PC-3 (cell line): ENCODE data around the gene IGIP. TPM values are rescaled to one million over a fixed set of nuclear protein-coding genes. Genes with fewer than 3 reads are reported as not detected.
A peak's percentile ranks its signal among the peaks of the same experiment; 100 is the strongest.

ENCODE experiments used
- ATAC-seq: fragments of 200-7000 bp; cut with Tn5 transposase; 2 replicates; pipeline ENCODE4 v1.9.1; 2020; ENCODE audit warnings: mild to moderate bottlenecking, moderate library complexity
- BruUV-seq: library from RNA; stranded (reverse); fragments of 400-500 nt; replicated peaks from 2 replicates; lab custom pipeline; 2021; lab: Mats Ljungman, UMichigan
- CTCF ChIA-PET: fragments of 300-600 bp; sonication (Branson Sonifier 250); formaldehyde crosslinking; loops from one replicate; lab custom pipeline; 2022; ENCODE audit warnings: antibody characterized with exemption; lab: Charles Lee
- POLR2A ChIA-PET: fragments of 300-600 bp; sonication (Branson Sonifier 250); formaldehyde crosslinking; loops from one replicate; lab custom pipeline; 2022; ENCODE audit warnings: antibody characterized with exemption; ENCODE audit not compliant: unreplicated experiment; lab: Charles Lee
- DNase-seq: peaks from one replicate; pipeline ENCODE4 v3.0.0-alpha.2; 2015
- H2AFZ ChIP-seq: fragments of 300-600 bp; sonication (generic); 2 replicates; pipeline ENCODE4 v1.6.0; 2016; ENCODE audit warnings: antibody characterized with exemption, low read length
- H3F3A ChIP-seq: fragments of 300-600 bp; sonication (generic); one replicate; pipeline ENCODE4 v1.6.0; 2017; ENCODE audit warnings: antibody characterized with exemption, low read length, control low read depth, mild to moderate bottlenecking; ENCODE audit not compliant: unreplicated experiment
- H3K27ac ChIP-seq: fragments of 300-600 bp; sonication (generic); 2 replicates; pipeline ENCODE4 v1.5.1; 2016; ENCODE audit warnings: mild to moderate bottlenecking, low read length
- H3K27me3 ChIP-seq: fragments of 300-600 bp; sonication (generic); 2 replicates; pipeline ENCODE4 v1.6.1; 2016; ENCODE audit warnings: low read length, mixed read lengths
- H3K36me3 ChIP-seq: fragments of 300-600 bp; sonication (generic); 2 replicates; pipeline ENCODE4 v1.6.1; 2016; ENCODE audit warnings: low read depth, mixed run types, low read length, mixed read lengths
- H3K4me1 ChIP-seq: fragments of 300-600 bp; sonication (generic); 2 replicates; pipeline ENCODE4 v1.5.1; 2016; ENCODE audit warnings: low read length; ENCODE audit not compliant: insufficient read depth
- H3K4me2 ChIP-seq: fragments of 300-600 bp; sonication (generic); 2 replicates; pipeline ENCODE4 v1.6.0; 2016; ENCODE audit warnings: low read length
- H3K4me3 ChIP-seq: fragments of 300-600 bp; sonication (generic); 2 replicates; pipeline ENCODE4 v1.5.1; 2016; ENCODE audit warnings: mild to moderate bottlenecking, low read length, mixed read lengths
- H3K79me2 ChIP-seq: fragments of 300-600 bp; sonication (generic); 2 replicates; pipeline ENCODE4 v1.6.1; 2017; ENCODE audit warnings: low read length, mixed read lengths
- H3K9ac ChIP-seq: fragments of 300-600 bp; sonication (generic); 2 replicates; pipeline ENCODE4 v1.6.0; 2016; ENCODE audit warnings: mild to moderate bottlenecking, low read length
- H3K9me2 ChIP-seq: fragments of 300-600 bp; sonication (generic); replicated peaks from 2 replicates; pipeline ENCODE4 v1.6.1; 2016; ENCODE audit warnings: mixed run types, low read length, mixed read lengths
- H3K9me3 ChIP-seq: fragments of 300-600 bp; sonication (generic); 2 replicates; pipeline ENCODE4 v1.6.1; 2016; ENCODE audit warnings: low read length, mixed read lengths
- H4K20me1 ChIP-seq: fragments of 300-600 bp; sonication (generic); 2 replicates; pipeline ENCODE4 v1.6.1; 2016; ENCODE audit warnings: low read length, mixed read lengths
- CTCF ChIP-seq: fragments of 300-600 bp; sonication (generic); conservative IDR thresholded peaks from 2 replicates; pipeline ENCODE4 v1.5.1; 2017; ENCODE audit warnings: antibody characterized with exemption, low read depth, mild to moderate bottlenecking, low read length
- EZH2 ChIP-seq: fragments of 300-600 bp; sonication (generic); IDR thresholded peaks from one replicate; pipeline ENCODE4 v1.6.1; 2017; ENCODE audit warnings: antibody characterized with exemption, mild to moderate bottlenecking, low read length; ENCODE audit not compliant: unreplicated experiment
- EZH2phosphoT487 ChIP-seq: fragments of 300-600 bp; sonication (generic); IDR thresholded peaks from 2 replicates; pipeline ENCODE4 v1.6.1; 2018; ENCODE audit warnings: mild to moderate bottlenecking, antibody characterized with exemption, low read length, borderline replicate concordance
- intact Hi-C: fragments of 100-400 bp; cut with micrococcal nuclease; formaldehyde crosslinking; loops from 2 replicates; pipeline ENCODE4 v1.9.0; 2023
- total RNA-seq: library from RNA; depleted of rRNA; stranded (reverse); fragments of >200 nt; gene quantifications from 2 replicates; pipeline ENCODE4 v1.2.3, GENCODE V29; 2014

IGIP gene
- total RNA-seq, 1 experiment from 2014 or later = 1.3 TPM

GRCh38 chr5:140128376-140128775 lies 2.6 kb downstream of the IGIP start:
- no peak for TF ChIP-seq CTCF
- TF ChIP-seq EZH2phosphoT487 = no peak
- no peak for TF ChIP-seq EZH2
- CTCF ChIA-PET = interaction anchor here (0.6 kb wide), 1 partner anchor 64 kb away, joined by 3 read pairs; no protein-coding TSS in a partner anchor
- no peaks in the 10 kb centered on the region for H3K9me2 ChIP-seq
- no peak overlapping the region for H3K4me3 ChIP-seq
- POLR2A ChIA-PET = no interaction called here
- no peak overlapping the region for H3K9ac ChIP-seq
- no peaks in the 10 kb centered on the region for H3K36me3 ChIP-seq
- peaks cover 12% of the 10 kb centered on the region; the same call in 1 of the 2 replicates for H3K79me2 ChIP-seq
- BruUV-seq = no TSS peak
- no peaks in the 10 kb centered on the region for H3F3A ChIP-seq
- H3K9me3 ChIP-seq = no peaks in the 10 kb centered on the region
- H3K4me1 ChIP-seq = peaks cover 17% of the 10 kb centered on the region
- no peaks in the 10 kb centered on the region for H3K27me3 ChIP-seq
- DNase-seq (no peak), ATAC-seq (no peak)
- intact Hi-C loops = no loop called here
- H2AFZ ChIP-seq = no peak overlapping the region
- no peak overlapping the region for H3K4me2 ChIP-seq
- H4K20me1 ChIP-seq = no peaks in the 10 kb centered on the region
- no peak overlapping the region for H3K27ac ChIP-seq

- Histone ChIP-seq H3K4me2 (peak overlapping the region; percentile 58), H3K4me3 (no peak overlapping the region), H3K9ac (no peak overlapping the region), H3F3A (no peaks in the 10 kb centered on the region), H3K9me2 (no peaks in the 10 kb centered on the region), H3K4me1 (peaks cover 16% of the 10 kb centered on the region), H3K27me3 (no peaks in the 10 kb centered on the region), H3K27ac (peak overlapping the region; percentile 50), H3K36me3 (no peaks in the 10 kb centered on the region), H4K20me1 (no peaks in the 10 kb centered on the region), H2AFZ (0 out of 2 replicates have a peak overlapping the region, but pooled peaks have one; percentile 43), H3K79me2 (0 out of 2 replicates have a peak, but pooled peaks cover 8% of the 10 kb centered on the region), H3K9me3 (no peaks in the 10 kb centered on the region)
- DNase-seq = no peak
- POLR2A ChIA-PET = interaction anchor here (0.6 kb wide), 1 partner anchor 131 kb away, joined by 5 read pairs; no protein-coding TSS in a partner anchor
- BruUV-seq = no TSS peak
- ATAC-seq = peak; percentile 4
- TF ChIP-seq CTCF = no peak
- TF ChIP-seq EZH2 = no peak
- TF ChIP-seq EZH2phosphoT487 = no peak
- CTCF ChIA-PET = interaction anchor here (0.9 to 1.4 kb wide), 5 partner anchors 8 to 55 kb away, joined by 3 to 8 read pairs (median 5); no protein-coding TSS in a partner anchor
- intact Hi-C loops = no loop called here
These were observed 5.4 kb downstream of the IGIP start for GRCh38 chr5:140130949-140131733.
